Stomach (tissue), 9 donors: ENCODE measurements around the gene UBQLN4. TPM values are rescaled to one million over a fixed set of nuclear protein-coding genes. Genes with fewer than 3 reads are reported as not detected.
A peak's percentile ranks its signal among the peaks of the same experiment; 100 is the strongest.

Source experiments
- DNase-seq, 2 donors: peaks; one replicate each; pipeline versions ENCODE4 v3.0.0 to v3.0.0-alpha.2; 2013 to 2019
- H3K27ac ChIP-seq, 5 donors: fragments of 200-600 bp in 4 of 5; sonication (generic) in 4 of 5; one replicate each; pipeline ENCODE4 v1.5.1; 2013 to 2019; ENCODE audit warnings: mild to moderate bottlenecking in 1 of 5, moderate library complexity in 1 of 5
- H3K27me3 ChIP-seq, 3 donors: fragments of 200-600 bp; sonication (generic); one replicate each; pipeline ENCODE4 v1.5.1; 2017 to 2019; ENCODE audit warnings: mixed run types in 1 of 3
- H3K36me3 ChIP-seq, 4 donors: fragments of 200-600 bp; sonication (generic); 1 replicate in 3 of 4; 2 replicates in 1 of 4; pipeline ENCODE4 v1.5.1; 2016 to 2019
- H3K4me1 ChIP-seq, 4 donors: fragments of 200-600 bp; sonication (generic); one replicate each; pipeline ENCODE4 v1.5.1; 2016 to 2019
- H3K4me3 ChIP-seq, 4 donors: fragments of 200-600 bp; sonication (generic) in 3 of 4; one replicate each; pipeline ENCODE4 v1.5.1; 2016 to 2019; ENCODE audit warnings: mild to moderate bottlenecking in 1 of 4
- H3K9me3 ChIP-seq, 4 donors: fragments of 200-600 bp; sonication (generic); one replicate each; pipeline ENCODE4 v1.5.1; 2016 to 2019
- CTCF ChIP-seq, 7 experiments: fragments of 450-650 bp in 4 of 7; fragments of 200-600 bp in 3 of 7; sonication (generic) in 3 of 7; IDR thresholded peaks; one replicate each; pipeline ENCODE4 v1.5.1; 2016 to 2019; ENCODE audit warnings: antibody characterized with exemption in 7 of 7, control low read depth in 2 of 7, mild to moderate bottlenecking in 1 of 7
- EP300 ChIP-seq: sonication (generic); formaldehyde crosslinking; IDR thresholded peaks from one replicate; pipeline ENCODE4 v1.6.1; 2017; ENCODE audit warnings: antibody characterized with exemption
- POLR2A ChIP-seq, 4 donors: fragments of 450-650 bp; IDR thresholded peaks; one replicate each; pipeline ENCODE4 v1.6.1; 2016; ENCODE audit warnings: antibody characterized with exemption in 4 of 4, control low read depth in 2 of 4, mild to moderate bottlenecking in 1 of 4, moderate library complexity in 1 of 4
- POLR2AphosphoS5 ChIP-seq, 3 donors: sonication (generic); formaldehyde crosslinking; IDR thresholded peaks; one replicate each; pipeline ENCODE4 v1.6.1; 2016; ENCODE audit warnings: antibody characterized with exemption in 3 of 3
- WGBS, 5 donors: extraction: QIAGEN DNeasy Blood & Tissue Kit in 3 of 5; methylation state at CpG; one replicate each; pipeline versions ENCODE4 v1.1.5 to v1.1.7; 2013 to 2018; 5-methylcytosine and 5-hydroxymethylcytosine counted together
- intact Hi-C: fragments of 100-400 bp; cut with DNase I; formaldehyde crosslinking; loops from one replicate; pipeline ENCODE4 v1.15.1; 2023; ENCODE audit warnings: low total_unique reads
- polyA plus RNA-seq, 3 donors: library from polyadenylated mRNA; stranded (reverse); fragments of 200-250 nt; gene quantifications; one replicate each; pipeline ENCODE4 v1.2.3, GENCODE V29; 2013
- total RNA-seq, 5 donors: library from RNA; depleted of rRNA; stranded (reverse); fragments of >200 nt; gene quantifications; one replicate each; pipeline versions ENCODE4 v1.1.0 to v1.2.3, GENCODE V29; 2014 to 2016
- donor health status: healthy with polysubstance abuse.
- donor health status: Bipolar disorder and iron deficiency.
- donor health status: healthy.

The UBQLN4 gene
- total and polyA plus RNA-seq, 8 donors: 6.4 to 41.1 (median 18.9) TPM

GRCh38 chr1:156020293-156021092 is 33.1 kb downstream of the UBQLN4 start, which contains the start of gene SSR2:
Gene SSR2 (minus strand): TSS chr1:156020951. CDS start chr1:156020167, 784 bp downstream.
- H3K4me1 ChIP-seq: peaks cover 13 to 28% (median 25%) of the 10 kb centered on the region in 4 donors
- TF ChIP-seq POLR2AphosphoS5 (IDR thresholded peaks at IDR 0.05) (peak; percentile 79 to 96 (median 91)), CTCF (IDR thresholded peaks at IDR 0.05) (no peak)
- peak within 1 kb of the TSS; percentile 84 to 90 (median 88) for H3K4me3 ChIP-seq
- WGBS, 5 donors: 0 to 1% (median 0%) methylated on average over 39 to 45 of the region's 45 CpGs
- peak; percentile 90 to 97 for DNase-seq
- peaks cover 10 to 41% (median 36%) of the 10 kb centered on the region in 4 donors for H3K36me3 ChIP-seq
- no peaks in the 10 kb centered on the region for H3K27me3 ChIP-seq
- intact Hi-C loops: no loop called here
- H3K9me3 ChIP-seq: no peaks in the 10 kb centered on the region
- H3K27ac ChIP-seq: peak within 1 kb of the TSS; percentile 92 to 97 (median 93)

GRCh38 chr1:156019946-156020292 is 33.7 kb downstream of the UBQLN4 start:
- Histone ChIP-seq H3K36me3 (peaks cover 13 to 46% (median 39%) of the 10 kb centered on the region in 4 donors), H3K27me3 (no peaks in the 10 kb centered on the region), H3K4me3 (peak overlapping the region; percentile 84 to 90 (median 88)), H3K4me1 (peaks cover 13 to 28% (median 25%) of the 10 kb centered on the region in 4 donors), H3K27ac (peak overlapping the region; percentile 92 to 97 (median 93)), H3K9me3 (no peaks in the 10 kb centered on the region)
- WGBS, 5 donors: 21 to 36% (median 28%) methylated on average over 5 to 8 of the region's 8 CpGs
- TF ChIP-seq POLR2AphosphoS5 (IDR thresholded peaks at IDR 0.05) (no peak), CTCF (IDR thresholded peaks at IDR 0.05) (no peak), EP300 (no peak), POLR2A (IDR thresholded peaks at IDR 0.05) (no peak)
- intact Hi-C loops: no loop called here
- no peak for DNase-seq

GRCh38 chr1:156014829-156015228 is 38.8 kb downstream of the UBQLN4 start:
- Histone ChIP-seq H3K4me3 (no peak overlapping the region), H3K27me3 (no peaks in the 10 kb centered on the region), H3K4me1 (peaks cover 5 to 17% (median 13%) of the 10 kb centered on the region in 4 donors), H3K27ac (no peak overlapping the region), H3K36me3 (peaks cover 63 to 97% (median 90%) of the 10 kb centered on the region in 4 donors), H3K9me3 (no peaks in the 10 kb centered on the region)
- TF ChIP-seq CTCF (IDR thresholded peaks at IDR 0.05): no peak
- WGBS, 5 donors: 79 to 91% (median 89%) methylated on average over 7 of the region's 7 CpGs
- intact Hi-C loops: no loop called here
- no peak for DNase-seq

- TF ChIP-seq POLR2AphosphoS5 (IDR thresholded peaks at IDR 0.05) (no peak), EP300 (no peak), CTCF (IDR thresholded peaks at IDR 0.05) (no peak), POLR2A (IDR thresholded peaks at IDR 0.05) (no peak)
- Histone ChIP-seq H3K36me3 (peaks cover 67 to 96% (median 95%) of the 10 kb centered on the region in 4 donors), H3K4me1 (peaks cover 0 to 11% (median 4%) of the 10 kb centered on the region in 4 donors), H3K27me3 (no peaks in the 10 kb centered on the region), H3K27ac (no peak overlapping the region), H3K4me3 (no peak overlapping the region), H3K9me3 (no peaks in the 10 kb centered on the region)
- intact Hi-C loops: no loop called here
- no peak for DNase-seq
- WGBS, 5 donors: 69 to 88% (median 79%) methylated on average over 4 of the region's 4 CpGs
Measured at GRCh38 chr1:156012051-156012817, 41.4 kb downstream of the UBQLN4 start.
